GM20000 (cell line): ENCODE measurements around the gene CRY1.
A peak's percentile ranks its signal among the peaks of the same experiment; 100 is the strongest.

ENCODE experiments used
- DNase-seq: peaks from one replicate; pipeline ENCODE4 v3.0.0; 2012; ENCODE audit warnings: low spot score
- TF ChIP-seq, protein P1 (sequence below): IDR thresholded peaks from 2 replicates; pipeline ENCODE4 v1.5.1; 2012; ENCODE audit warnings: mild to moderate bottlenecking, control low read depth; ENCODE audit errors: extremely low read depth, missing control alignments

Gene CRY1

DNA sequence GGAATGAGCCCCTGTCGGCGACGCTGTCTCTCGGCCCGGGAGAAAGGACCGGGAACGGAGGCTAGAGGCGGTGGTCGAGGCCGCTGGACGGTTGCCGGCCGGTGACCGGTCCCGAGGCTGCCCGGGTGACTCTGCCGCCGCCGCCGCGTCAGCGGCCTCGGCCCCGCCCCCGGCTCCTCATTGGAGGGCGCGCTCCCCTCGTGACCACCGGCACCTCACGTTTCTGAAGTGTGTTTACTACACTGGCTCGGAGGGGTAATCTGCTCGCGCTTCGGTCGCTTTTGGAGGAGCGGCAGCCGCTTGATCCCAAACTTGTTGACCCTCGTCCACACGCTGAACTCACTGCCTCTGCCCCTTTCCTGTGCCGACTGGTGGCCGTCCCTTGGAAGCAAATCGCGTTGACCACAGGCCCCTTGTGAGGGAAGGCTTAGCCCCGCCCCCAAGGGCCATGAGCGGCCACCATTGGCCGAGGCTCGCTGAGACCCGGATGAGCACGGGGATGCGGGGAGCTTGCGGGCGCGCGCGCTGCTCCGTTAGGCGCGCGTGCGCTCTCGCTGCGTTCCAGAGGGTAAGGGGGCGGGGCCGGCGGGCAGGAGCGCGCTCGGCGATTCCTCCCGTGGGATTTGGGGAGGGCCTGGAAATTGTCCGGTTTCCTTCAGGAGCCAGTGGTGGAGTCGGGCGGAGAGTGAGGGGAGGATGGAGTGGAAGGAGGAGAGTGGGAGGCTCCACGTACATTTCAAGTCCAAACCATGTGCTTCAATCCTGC is at the start of gene CRY1:
TSS of gene CRY1 (minus strand) at position 133 of the 766 bp plus-strand sequence. CDS start 588 bp downstream, outside the sequence.
- TF ChIP-seq, protein P1, sequence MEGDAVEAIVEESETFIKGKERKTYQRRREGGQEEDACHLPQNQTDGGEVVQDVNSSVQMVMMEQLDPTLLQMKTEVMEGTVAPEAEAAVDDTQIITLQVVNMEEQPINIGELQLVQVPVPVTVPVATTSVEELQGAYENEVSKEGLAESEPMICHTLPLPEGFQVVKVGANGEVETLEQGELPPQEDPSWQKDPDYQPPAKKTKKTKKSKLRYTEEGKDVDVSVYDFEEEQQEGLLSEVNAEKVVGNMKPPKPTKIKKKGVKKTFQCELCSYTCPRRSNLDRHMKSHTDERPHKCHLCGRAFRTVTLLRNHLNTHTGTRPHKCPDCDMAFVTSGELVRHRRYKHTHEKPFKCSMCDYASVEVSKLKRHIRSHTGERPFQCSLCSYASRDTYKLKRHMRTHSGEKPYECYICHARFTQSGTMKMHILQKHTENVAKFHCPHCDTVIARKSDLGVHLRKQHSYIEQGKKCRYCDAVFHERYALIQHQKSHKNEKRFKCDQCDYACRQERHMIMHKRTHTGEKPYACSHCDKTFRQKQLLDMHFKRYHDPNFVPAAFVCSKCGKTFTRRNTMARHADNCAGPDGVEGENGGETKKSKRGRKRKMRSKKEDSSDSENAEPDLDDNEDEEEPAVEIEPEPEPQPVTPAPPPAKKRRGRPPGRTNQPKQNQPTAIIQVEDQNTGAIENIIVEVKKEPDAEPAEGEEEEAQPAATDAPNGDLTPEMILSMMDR, result no peak
- peak; percentile 87 for DNase-seq

DNA sequence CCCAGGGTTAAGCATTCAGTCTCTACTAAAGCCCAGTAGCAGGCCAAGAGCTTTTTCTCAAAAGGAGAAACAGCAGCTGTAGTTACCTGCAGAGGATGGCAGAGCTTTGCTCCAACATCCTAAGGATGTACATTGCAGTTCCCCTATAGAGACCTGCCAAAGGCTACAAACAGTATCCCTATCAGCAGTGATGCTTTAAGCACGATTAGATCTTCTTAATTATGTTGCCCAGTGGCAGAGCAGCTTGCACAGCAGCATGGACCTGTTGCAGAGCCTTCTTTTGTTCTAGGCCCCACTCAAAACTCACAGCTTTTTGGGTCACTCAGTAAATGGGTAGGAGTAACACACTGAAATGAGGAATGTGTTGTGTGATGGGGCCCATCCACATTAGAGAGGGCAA is 46.4 kb upstream of the CRY1 start:
- DNase-seq, result no peak
- TF ChIP-seq, protein P1, result no peak

- no peak for DNase-seq
- TF ChIP-seq, protein P1, result no peak
Observed at GRCh38 chr12:107138990-107139389, 45.6 kb upstream of the CRY1 start.

DNA sequence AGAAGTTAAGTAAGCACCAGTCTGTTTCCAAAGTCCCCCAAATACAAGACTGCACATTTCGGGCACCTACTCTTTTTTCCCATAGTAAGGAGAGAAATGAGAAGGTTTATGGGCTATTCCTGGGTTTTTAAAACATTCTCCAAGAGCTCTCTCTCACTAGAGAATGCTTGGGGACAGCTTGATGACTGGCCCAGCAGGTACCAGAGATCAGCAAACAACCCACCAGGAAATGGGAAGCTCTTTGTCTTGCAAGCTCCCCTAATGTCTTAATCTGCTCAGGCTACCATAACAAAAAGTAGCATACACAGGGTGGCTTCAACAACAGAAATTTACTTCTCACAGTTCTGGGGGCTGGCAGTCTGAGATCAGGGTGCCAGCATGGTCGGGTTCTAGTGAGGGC is 41.8 kb upstream of the CRY1 start:
- TF ChIP-seq, protein P1, result no peak

DNA sequence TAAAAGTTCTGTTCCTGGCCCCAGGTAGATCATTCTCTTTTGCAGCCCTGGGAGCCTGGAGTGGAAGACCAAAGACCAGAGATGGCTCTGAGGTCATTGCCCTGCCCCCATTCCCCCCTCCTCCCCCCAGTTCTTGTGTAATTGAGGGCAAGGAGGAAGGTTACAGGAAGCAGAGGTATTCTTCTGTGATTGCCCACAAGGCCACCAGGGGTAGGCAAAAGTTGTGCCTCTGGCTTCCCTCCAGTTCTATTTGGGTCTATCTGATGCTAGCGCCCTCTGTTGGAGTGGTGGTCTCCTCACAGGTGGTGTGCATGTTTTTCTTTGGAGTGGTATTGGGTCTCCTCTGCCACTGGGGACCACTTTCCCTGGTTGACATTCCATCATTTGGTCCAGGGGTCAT is 41.2 kb upstream of the CRY1 start:
- DNase-seq, result no peak
- TF ChIP-seq, protein P1, result no peak

More for the DNA sequence above, 41.8 kb upstream of the CRY1 start:
- no peak for DNase-seq

DNA sequence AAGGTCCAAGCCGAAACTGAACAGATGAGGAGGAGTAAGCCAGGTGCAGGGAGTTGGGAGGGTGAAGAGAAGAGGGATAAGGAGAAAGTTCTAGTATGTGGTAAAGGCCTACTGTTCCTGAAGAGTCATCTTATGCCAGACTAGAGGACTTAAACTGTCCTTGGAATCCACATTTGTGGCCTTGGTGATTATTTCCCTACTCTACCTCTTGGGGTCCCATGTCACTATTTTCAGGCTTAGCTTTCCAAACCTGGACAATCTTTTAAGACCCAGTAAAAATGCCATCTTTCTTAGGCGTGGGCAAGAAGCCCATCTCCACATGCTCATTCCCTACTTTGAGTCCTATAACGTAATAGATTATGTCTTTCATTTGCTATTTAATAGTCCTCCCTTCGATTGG is 40.1 kb upstream of the CRY1 start:
- DNase-seq, result no peak
- TF ChIP-seq, protein P1, result no peak

DNA sequence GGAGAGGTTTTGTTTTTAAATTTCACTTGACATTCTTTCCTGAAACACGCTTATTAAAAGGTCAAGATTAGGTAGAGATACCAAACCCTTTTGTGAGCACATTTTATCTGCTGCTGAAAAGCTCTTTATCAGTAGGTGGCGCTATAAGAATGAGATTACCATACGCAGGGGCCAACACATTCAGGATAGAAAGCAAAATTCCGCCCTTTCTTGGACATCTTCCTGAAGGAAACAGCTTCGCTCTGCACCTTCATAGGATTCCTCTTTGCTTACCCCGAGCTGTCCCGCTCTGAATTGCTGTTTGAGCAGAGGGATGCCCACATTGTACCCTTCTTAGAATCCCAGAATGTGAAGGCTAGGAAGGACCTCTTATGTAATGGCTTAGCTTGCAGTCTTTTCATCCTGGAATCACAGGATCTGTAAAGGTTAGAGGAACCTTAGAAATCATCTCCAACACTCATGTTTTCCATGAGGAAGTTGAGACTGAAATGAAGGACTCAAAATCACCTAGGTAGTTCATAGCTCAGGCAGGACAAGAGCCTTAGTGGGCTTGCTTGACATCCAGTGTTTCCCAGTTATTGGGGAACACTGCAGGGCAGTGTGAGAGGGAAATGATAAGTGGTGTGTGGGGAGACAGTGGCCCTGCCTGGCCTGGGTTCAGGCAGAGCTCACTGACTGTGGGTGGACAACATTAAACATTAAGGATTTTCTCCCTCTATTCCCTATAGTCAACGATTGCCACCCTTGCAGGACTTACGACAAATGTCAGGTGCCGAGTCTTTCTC is 38.7 kb upstream of the CRY1 start:
- DNase-seq, result peak; percentile 56
- TF ChIP-seq, protein P1, result peak; percentile 68
